OCI-LY3 (cell line): ENCODE results near the gene ANKRD33B.

Source experiments
- H2AFZ ChIP-seq: fragments of 200-600, 300-600 bp; shearing (Covaris generic); 2 replicates; pipeline ENCODE4 v1.6.0; 2014; ENCODE audit warnings: antibody characterized with exemption, low read depth, low read length
- H3K27ac ChIP-seq: fragments of 200-600, 300-600 bp; sonication (generic); 2 replicates; pipeline ENCODE4 v1.5.1; 2014; ENCODE audit warnings: mild to moderate bottlenecking, low read length, moderate library complexity, mixed read lengths
- H3K27me3 ChIP-seq: fragments of 200-600, 300-600 bp; sonication (generic); 2 replicates; pipeline ENCODE4 v1.6.1; 2014; ENCODE audit warnings: low read depth, low read length, mixed read lengths
- H3K36me3 ChIP-seq: fragments of 200-600, 300-600 bp; sonication (generic); replicated peaks from 2 replicates; pipeline ENCODE3; 2014; ENCODE audit warnings: low read depth, low read length, mixed read lengths
- H3K4me1 ChIP-seq: fragments of 300-600, 200-600 bp; sonication (generic); 2 replicates; pipeline ENCODE4 v1.6.1; 2014; ENCODE audit warnings: low read length, mixed read lengths
- H3K4me2 ChIP-seq: fragments of 200-600, 300-600 bp; sonication (generic); 2 replicates; pipeline ENCODE4 v1.6.1; 2014; ENCODE audit warnings: low read length, mixed read lengths
- H3K4me3 ChIP-seq: fragments of 300-600, 200-600 bp; sonication (generic); 2 replicates; pipeline ENCODE4 v1.5.1; 2014; ENCODE audit warnings: antibody characterized with exemption, mild to moderate bottlenecking, low read length, moderate library complexity
- H3K79me2 ChIP-seq: fragments of 300-600, 200-600 bp; shearing (Covaris generic); 2 replicates; pipeline ENCODE4 v1.6.1; 2014; ENCODE audit warnings: mild to moderate bottlenecking, low read length, mixed read lengths
- H3K9ac ChIP-seq: fragments of 300-600, 200-600 bp; shearing (Covaris generic); 2 replicates; pipeline ENCODE4 v1.6.0; 2014; ENCODE audit warnings: mild to moderate bottlenecking, low read length, moderate library complexity
- H3K9me3 ChIP-seq: fragments of 200-600, 300-600 bp; shearing (Covaris generic); 2 replicates; pipeline ENCODE4 v1.6.1; 2014; ENCODE audit warnings: low read length, mixed read lengths; ENCODE audit not compliant: insufficient read depth
- H4K20me1 ChIP-seq: fragments of 200-600, 300-600 bp; sonication (generic); 2 replicates; pipeline ENCODE4 v1.6.1; 2016; ENCODE audit warnings: low read length, mixed read lengths; ENCODE audit not compliant: insufficient read depth
- EZH2phosphoT487 ChIP-seq: fragments of 200-600 bp; shearing (Covaris generic); IDR thresholded peaks from 2 replicates; pipeline ENCODE4 v1.6.1; 2018; ENCODE audit warnings: antibody characterized with exemption, mixed run types, low read depth
- TF ChIP-seq, protein P1 (sequence below): fragments of 200-600, 300-600 bp; sonication (generic); IDR thresholded peaks from 2 replicates; pipeline ENCODE4 v1.5.1; 2014; ENCODE audit warnings: antibody characterized with exemption, low read length, low read depth

ANKRD33B gene

DNA sequence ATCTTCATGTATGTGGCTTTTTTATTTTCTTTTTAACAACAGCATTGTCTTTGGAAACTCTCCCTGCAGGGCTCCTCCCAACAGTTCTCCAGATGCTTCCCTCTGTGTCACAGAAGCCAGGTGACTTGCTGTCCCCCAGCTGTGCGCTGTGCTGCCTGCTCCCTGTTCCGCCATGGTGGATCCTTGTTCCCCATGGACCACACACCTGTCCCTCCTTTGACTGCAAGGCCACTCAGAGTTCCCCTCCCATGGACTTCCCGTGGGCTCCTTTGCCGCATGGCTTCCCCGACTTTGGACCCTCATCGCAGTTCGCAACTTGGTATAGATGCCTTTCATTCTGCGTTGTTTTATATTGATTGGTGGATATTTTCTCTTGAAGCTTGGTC lies 18.6 kb downstream of the ANKRD33B start:
- Histone ChIP-seq H3K36me3 (peaks cover 27% of the 10 kb centered on the region), H3K79me2 (peaks cover 91% of the 10 kb centered on the region), H2AFZ (no peak overlapping the region), H3K4me2 (no peak overlapping the region), H3K4me3 (no peak overlapping the region), H3K9me3 (no peaks in the 10 kb centered on the region), H3K9ac (no peak overlapping the region), H3K27me3 (no peaks in the 10 kb centered on the region), H3K27ac (no peak overlapping the region), H4K20me1 (peaks cover 73% of the 10 kb centered on the region), H3K4me1 (peaks cover 95% of the 10 kb centered on the region)
- TF ChIP-seq, protein P1, sequence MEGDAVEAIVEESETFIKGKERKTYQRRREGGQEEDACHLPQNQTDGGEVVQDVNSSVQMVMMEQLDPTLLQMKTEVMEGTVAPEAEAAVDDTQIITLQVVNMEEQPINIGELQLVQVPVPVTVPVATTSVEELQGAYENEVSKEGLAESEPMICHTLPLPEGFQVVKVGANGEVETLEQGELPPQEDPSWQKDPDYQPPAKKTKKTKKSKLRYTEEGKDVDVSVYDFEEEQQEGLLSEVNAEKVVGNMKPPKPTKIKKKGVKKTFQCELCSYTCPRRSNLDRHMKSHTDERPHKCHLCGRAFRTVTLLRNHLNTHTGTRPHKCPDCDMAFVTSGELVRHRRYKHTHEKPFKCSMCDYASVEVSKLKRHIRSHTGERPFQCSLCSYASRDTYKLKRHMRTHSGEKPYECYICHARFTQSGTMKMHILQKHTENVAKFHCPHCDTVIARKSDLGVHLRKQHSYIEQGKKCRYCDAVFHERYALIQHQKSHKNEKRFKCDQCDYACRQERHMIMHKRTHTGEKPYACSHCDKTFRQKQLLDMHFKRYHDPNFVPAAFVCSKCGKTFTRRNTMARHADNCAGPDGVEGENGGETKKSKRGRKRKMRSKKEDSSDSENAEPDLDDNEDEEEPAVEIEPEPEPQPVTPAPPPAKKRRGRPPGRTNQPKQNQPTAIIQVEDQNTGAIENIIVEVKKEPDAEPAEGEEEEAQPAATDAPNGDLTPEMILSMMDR, result no peak
- TF ChIP-seq EZH2phosphoT487, result no peak

DNA sequence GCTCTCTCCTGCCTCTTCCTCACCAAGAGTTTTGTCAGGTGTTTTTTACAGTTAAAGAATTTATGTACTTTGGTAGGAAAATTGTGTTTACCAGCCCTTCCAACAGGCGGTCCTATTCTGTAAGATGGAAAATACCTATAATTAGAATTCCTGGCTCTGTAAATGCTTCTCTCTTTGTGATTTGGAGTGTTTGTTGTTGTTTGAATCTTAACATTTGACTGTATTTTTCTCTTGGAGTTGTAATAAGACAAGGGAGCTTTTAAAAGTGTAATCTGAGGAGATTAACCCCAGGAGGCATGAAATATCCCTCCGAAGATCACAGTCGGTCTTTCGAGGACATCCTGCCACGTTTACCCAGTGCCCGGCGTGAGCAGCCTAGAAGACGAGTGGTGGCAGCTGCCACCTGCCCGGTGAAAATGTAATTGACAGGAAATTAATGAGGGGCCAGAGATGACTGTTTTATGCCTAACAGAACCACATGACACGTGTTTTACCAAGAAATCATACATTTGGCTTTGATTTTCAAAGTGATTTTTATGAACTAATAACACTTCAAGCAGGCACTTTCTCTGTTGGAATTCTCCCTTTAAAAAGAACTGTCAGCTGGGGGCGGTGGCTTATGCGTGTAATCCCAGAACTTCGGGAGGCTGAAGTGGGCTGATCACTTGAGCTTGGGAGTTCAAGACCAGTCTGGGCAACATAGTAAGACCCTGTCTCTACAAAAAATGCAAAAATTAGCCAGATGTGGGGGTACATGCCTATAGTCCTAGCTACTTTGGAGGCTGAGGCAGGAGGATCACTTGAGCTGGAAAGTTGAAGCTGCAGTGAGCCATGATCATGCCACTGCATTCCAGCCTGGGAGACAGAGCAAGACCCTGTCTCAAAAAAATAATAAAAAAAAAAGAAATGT lies 20.0 kb downstream of the ANKRD33B start:
- peak overlapping the region; percentile 42 for H3K4me3 ChIP-seq

DNA sequence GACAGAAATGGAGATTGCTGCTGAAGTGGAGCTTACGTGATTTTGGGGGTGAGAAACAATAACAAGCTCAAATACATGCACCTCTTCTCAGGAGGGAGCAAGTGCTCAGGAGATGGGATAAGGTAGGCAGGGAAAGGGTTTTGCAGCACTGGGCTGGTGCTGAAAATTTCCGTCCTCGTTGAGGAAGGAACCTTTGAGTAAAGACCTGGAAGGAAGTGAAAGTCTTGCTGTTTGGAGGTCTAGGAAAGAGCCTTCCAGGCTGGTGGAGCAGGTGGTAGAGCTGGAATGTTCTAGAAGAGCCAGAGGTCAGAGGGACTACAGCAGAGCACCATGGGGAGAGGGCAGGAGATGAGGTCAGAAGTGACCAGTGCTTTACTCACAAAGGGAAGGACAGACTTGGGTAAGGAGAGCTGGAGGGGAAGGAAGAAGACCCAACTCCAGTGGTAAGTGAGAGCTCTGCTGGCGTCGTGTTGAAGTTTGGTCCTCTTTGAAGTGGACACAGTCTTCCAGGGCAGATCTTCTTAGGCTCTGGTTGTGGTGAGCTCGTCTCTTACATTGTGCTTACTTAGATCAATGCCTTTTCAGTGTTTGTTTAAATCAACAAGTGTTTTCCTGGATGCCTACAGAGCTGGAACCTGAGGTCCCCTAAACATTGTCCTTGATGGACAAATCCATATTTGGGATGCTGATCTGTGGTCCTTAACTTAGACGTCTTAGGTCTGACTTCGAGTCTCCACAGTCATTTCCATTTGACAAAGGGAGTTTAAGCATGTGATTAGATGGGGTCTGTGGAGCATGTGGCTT lies 21.0 kb downstream of the ANKRD33B start:
- no peaks in the 10 kb centered on the region for H3K27me3 ChIP-seq
- no peak overlapping the region for H3K9ac ChIP-seq
- H3K4me3 ChIP-seq, result no peak overlapping the region
- peaks cover 95% of the 10 kb centered on the region for H3K4me1 ChIP-seq
- peaks cover 100% of the 10 kb centered on the region for H3K79me2 ChIP-seq
- TF ChIP-seq EZH2phosphoT487, result no peak
- TF ChIP-seq, protein P1, result no peak
- H3K4me2 ChIP-seq, result peak overlapping the region; percentile 58
- H4K20me1 ChIP-seq, result peaks cover 79% of the 10 kb centered on the region
- H3K27ac ChIP-seq, result no peak overlapping the region
- H2AFZ ChIP-seq, result no peak overlapping the region
- peaks cover 48% of the 10 kb centered on the region for H3K36me3 ChIP-seq
- no peaks in the 10 kb centered on the region for H3K9me3 ChIP-seq

More for the DNA sequence above, 20.0 kb downstream of the ANKRD33B start:
- Histone ChIP-seq H3K4me2 (peak overlapping the region; percentile 58), H4K20me1 (peaks cover 80% of the 10 kb centered on the region), H2AFZ (no peak overlapping the region), H3K79me2 (peaks cover 95% of the 10 kb centered on the region), H3K4me1 (peaks cover 95% of the 10 kb centered on the region), H3K27ac (no peak overlapping the region), H3K9ac (no peak overlapping the region), H3K27me3 (no peaks in the 10 kb centered on the region), H3K9me3 (no peaks in the 10 kb centered on the region), H3K36me3 (peaks cover 40% of the 10 kb centered on the region)
- no peak for TF ChIP-seq EZH2phosphoT487
- TF ChIP-seq, protein P1, result no peak; the same call in 1 of the 2 replicates

DNA sequence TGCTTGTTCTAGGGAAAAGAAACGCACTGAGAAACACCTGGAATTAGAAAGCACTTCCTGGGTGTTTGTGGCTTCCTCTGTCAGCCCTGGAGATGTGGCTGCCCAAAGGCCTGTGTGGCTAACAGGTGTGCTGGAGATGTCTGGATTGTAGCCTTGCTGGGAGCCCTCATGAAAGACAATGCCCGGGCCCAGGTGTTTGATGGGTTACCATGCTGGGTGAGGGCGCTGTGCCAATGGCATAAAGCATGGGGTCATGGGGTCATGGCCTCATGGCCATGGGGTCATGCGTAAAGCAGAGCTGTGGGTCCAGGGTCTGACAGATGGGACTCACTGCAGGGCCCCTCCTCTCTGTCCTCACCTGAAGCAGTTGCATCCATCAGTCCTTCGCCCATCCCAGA lies 21.6 kb downstream of the ANKRD33B start:
- no peak overlapping the region for H2AFZ ChIP-seq
- H3K79me2 ChIP-seq, result peaks cover 100% of the 10 kb centered on the region
- H3K4me3 ChIP-seq, result no peak overlapping the region
- H3K27me3 ChIP-seq, result no peaks in the 10 kb centered on the region
- TF ChIP-seq, protein P1, result no peak
- TF ChIP-seq EZH2phosphoT487, result no peak
- H3K9me3 ChIP-seq, result no peaks in the 10 kb centered on the region
- H3K36me3 ChIP-seq, result peaks cover 48% of the 10 kb centered on the region
- no peak overlapping the region for H3K27ac ChIP-seq
- H3K9ac ChIP-seq, result no peak overlapping the region
- peaks cover 95% of the 10 kb centered on the region for H3K4me1 ChIP-seq
- H4K20me1 ChIP-seq, result peaks cover 74% of the 10 kb centered on the region
- H3K4me2 ChIP-seq, result 0 out of 2 replicates have a peak overlapping the region, but pooled peaks have one; percentile 9
